ENCODE measurements around the gene PRKCG. TPM values are rescaled to one million over a fixed set of nuclear protein-coding genes. Genes with fewer than 3 reads are reported as not detected.
A peak's percentile ranks its signal among the peaks of the same experiment; 100 is the strongest.
"Not testable (repeated sequence)": the region's sequence is repeated elsewhere in the genome, so short reads cannot be mapped to it uniquely, and the experiment has no call there.

The PRKCG gene
- total RNA-seq, result not detected
- long read RNA-seq, result 0 reads

GRCh38 chr19:53881482-53882390, at the start of gene PRKCG:
Gene PRKCG (plus strand): TSS chr19:53882197. CDS start chr19:53882495, 298 bp downstream.
- intact Hi-C loops (cut with DNase I), result loop anchor here (1.0 kb wide), 1 partner anchor 39 kb away; no protein-coding TSS in a partner anchor
- DNase-seq (ENCODE audit: missing footprints) (peak; percentile 81), ATAC-seq (no peak)

GRCh38 chr19:53832861-53833260, 49.1 kb upstream of the PRKCG start:
- intact Hi-C loops (cut with DNase I); DNase-seq (ENCODE audit: missing footprints); ATAC-seq: not testable (repeated sequence)

GRCh38 chr19:53838446-53838845, 43.6 kb upstream of the PRKCG start:
- DNase-seq (ENCODE audit: missing footprints); ATAC-seq; intact Hi-C loops (cut with DNase I): not testable (repeated sequence)

- ATAC-seq; DNase-seq (ENCODE audit: missing footprints); intact Hi-C loops (cut with DNase I): not testable (repeated sequence)
Measured at GRCh38 chr19:53840241-53840640, 41.8 kb upstream of the PRKCG start.

GRCh38 chr19:53840914-53841313, 41.1 kb upstream of the PRKCG start:
- intact Hi-C loops (cut with DNase I); DNase-seq (ENCODE audit: missing footprints); ATAC-seq: not testable (repeated sequence)

GRCh38 chr19:53844849-53845246, 37.1 kb upstream of the PRKCG start:
- DNase-seq (ENCODE audit: missing footprints), result no peak
- intact Hi-C loops (cut with DNase I), result no loop called here
- ATAC-seq, result no peak

- no peak for DNase-seq (ENCODE audit: missing footprints)
- ATAC-seq, result no peak
- intact Hi-C loops (cut with DNase I), result no loop called here
Measured at GRCh38 chr19:53847555-53847954, 34.4 kb upstream of the PRKCG start.

- intact Hi-C loops (cut with DNase I), result no loop called here
- peak; percentile 39 for ATAC-seq
- no peak for DNase-seq (ENCODE audit: missing footprints)
Measured at GRCh38 chr19:53849237-53849676, 32.7 kb upstream of the PRKCG start.

GRCh38 chr19:53853707-53854106, 28.3 kb upstream of the PRKCG start:
- DNase-seq (ENCODE audit: missing footprints), result no peak
- intact Hi-C loops (cut with DNase I), result no loop called here
- no peak for ATAC-seq

- no peak for DNase-seq (ENCODE audit: missing footprints)
- intact Hi-C loops (cut with DNase I), result loop anchor here (10.0 kb wide), 1 partner anchor 600 kb away; the partner anchor contains the start of gene LENG9
- no peak for ATAC-seq
Measured at GRCh38 chr19:53864308-53864836, 17.6 kb upstream of the PRKCG start.

GRCh38 chr19:53865523-53865917, 16.5 kb upstream of the PRKCG start:
- no peak for ATAC-seq
- DNase-seq (ENCODE audit: missing footprints), result peak; percentile 35
- intact Hi-C loops (cut with DNase I), result loop anchor here (5.0 to 10.0 kb wide), 2 partner anchors 327 to 599 kb away; partner anchors contain the start of genes LENG9 and TSEN34

- DNase-seq (ENCODE audit: missing footprints) (peak; percentile 93), ATAC-seq (peak; percentile 62)
- intact Hi-C loops (cut with DNase I), result loop anchor here (5.0 to 10.0 kb wide), 2 partner anchors 326 to 599 kb away; partner anchors contain the start of genes LENG9 and TSEN34
Measured at GRCh38 chr19:53865918-53866864, 15.8 kb upstream of the PRKCG start.

- intact Hi-C loops (cut with DNase I), result loop anchor here (5.0 to 10.0 kb wide), 2 partner anchors 325 to 598 kb away; partner anchors contain the start of genes LENG9 and TSEN34
- ATAC-seq, result no peak
- peak; percentile 75 for DNase-seq (ENCODE audit: missing footprints)
Measured at GRCh38 chr19:53866865-53867224, 15.2 kb upstream of the PRKCG start.

GRCh38 chr19:53867225-53868090, 14.5 kb upstream of the PRKCG start, which contains the start of gene MYADM:
Gene MYADM (plus strand): TSS chr19:53867883. CDS start chr19:53873530, 5,647 bp downstream.
- ATAC-seq (peak; percentile 89), DNase-seq (ENCODE audit: missing footprints) (peak; percentile 100)
- intact Hi-C loops (cut with DNase I), result loop anchor here (5.0 to 10.0 kb wide), 2 partner anchors 325 to 597 kb away; partner anchors contain the start of genes LENG9 and TSEN34

- ATAC-seq (peak; percentile 8), DNase-seq (ENCODE audit: missing footprints) (peak; percentile 86)
- intact Hi-C loops (cut with DNase I), result loop anchor here (5.0 to 10.0 kb wide), 2 partner anchors 324 to 597 kb away; partner anchors contain the start of genes LENG9 and TSEN34
Measured at GRCh38 chr19:53868091-53868891, 13.7 kb upstream of the PRKCG start.
